Fibroblast of mammary gland (primary cell): ENCODE measurements around the gene BMPER.

Experiments
- DNase-seq: peaks from one replicate; pipeline ENCODE4 v3.0.0-alpha.2; 2010; ENCODE audit warnings: low read depth
- H3K4me3 ChIP-seq: 2 replicates; pipeline ENCODE4 v1.5.1; 2011; ENCODE audit warnings: low read depth, mild to moderate bottlenecking, low read length, moderate library complexity; ENCODE audit not compliant: control insufficient read depth
- TF ChIP-seq, protein P1 (sequence below): conservative IDR thresholded peaks from 2 replicates; pipeline ENCODE4 v1.5.1; 2011; ENCODE audit warnings: low read depth, low read length, inconsistent platforms; ENCODE audit not compliant: control insufficient read depth, insufficient read depth

The BMPER gene

DNA sequence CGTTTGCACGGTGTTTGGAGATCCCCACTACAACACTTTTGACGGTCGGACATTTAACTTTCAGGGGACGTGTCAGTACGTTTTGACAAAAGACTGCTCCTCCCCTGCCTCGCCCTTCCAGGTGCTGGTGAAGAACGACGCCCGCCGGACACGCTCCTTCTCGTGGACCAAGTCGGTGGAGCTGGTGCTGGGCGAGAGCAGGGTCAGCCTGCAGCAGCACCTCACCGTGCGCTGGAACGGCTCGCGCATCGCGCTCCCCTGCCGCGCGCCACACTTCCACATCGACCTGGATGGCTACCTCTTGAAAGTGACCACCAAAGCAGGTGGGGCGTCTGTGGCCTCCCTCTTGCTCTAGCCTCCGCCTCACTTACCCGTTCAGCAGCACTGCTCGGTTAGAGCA is 173.5 kb downstream of the BMPER start:
- TF ChIP-seq, protein P1, sequence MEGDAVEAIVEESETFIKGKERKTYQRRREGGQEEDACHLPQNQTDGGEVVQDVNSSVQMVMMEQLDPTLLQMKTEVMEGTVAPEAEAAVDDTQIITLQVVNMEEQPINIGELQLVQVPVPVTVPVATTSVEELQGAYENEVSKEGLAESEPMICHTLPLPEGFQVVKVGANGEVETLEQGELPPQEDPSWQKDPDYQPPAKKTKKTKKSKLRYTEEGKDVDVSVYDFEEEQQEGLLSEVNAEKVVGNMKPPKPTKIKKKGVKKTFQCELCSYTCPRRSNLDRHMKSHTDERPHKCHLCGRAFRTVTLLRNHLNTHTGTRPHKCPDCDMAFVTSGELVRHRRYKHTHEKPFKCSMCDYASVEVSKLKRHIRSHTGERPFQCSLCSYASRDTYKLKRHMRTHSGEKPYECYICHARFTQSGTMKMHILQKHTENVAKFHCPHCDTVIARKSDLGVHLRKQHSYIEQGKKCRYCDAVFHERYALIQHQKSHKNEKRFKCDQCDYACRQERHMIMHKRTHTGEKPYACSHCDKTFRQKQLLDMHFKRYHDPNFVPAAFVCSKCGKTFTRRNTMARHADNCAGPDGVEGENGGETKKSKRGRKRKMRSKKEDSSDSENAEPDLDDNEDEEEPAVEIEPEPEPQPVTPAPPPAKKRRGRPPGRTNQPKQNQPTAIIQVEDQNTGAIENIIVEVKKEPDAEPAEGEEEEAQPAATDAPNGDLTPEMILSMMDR, result no peak
- DNase-seq, result no peak
- H3K4me3 ChIP-seq, result no peak overlapping the region

DNA sequence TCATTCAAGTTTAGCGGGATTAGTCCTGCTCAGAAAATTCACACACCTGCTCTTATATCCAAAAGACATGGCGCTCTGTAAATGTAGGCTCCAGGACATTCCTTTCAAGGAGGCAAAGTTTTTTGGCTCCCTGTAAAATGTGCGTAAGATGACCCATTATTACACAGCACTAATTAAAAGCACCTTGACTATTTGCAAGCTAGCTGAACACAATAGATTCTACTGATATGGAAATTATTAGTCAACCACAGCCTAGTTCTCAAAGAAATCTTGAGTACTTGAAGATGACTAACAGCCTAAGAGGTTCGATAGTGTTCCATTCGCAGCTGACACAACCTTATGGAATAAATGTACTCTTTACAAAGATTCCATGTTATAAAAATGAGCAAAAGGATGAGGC is 175.2 kb downstream of the BMPER start:
- peak; percentile 89 for DNase-seq
- TF ChIP-seq, protein P1, result no peak

DNA sequence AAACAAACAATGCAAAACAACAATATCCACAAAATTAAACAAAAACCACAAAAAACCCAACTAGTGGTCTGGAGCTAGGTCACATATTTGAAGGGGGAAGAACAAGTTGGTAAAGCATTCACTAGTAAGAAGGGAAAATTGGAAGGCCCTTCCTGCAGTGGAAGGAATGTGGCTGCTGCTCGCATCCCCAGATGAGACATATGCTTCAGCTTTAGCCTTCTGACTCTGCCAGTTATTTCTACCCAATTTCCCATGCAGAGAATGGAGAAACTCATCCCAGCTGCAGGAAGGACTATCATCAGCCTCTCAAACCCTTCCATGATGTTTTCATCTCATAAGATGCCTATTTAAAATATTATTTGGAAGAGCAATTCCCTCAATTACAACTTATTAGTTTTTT is 176.6 kb downstream of the BMPER start:
- TF ChIP-seq, protein P1, result no peak
- DNase-seq, result no peak
- H3K4me3 ChIP-seq, result no peak overlapping the region

More for the DNA sequence above, 175.2 kb downstream of the BMPER start:
- no peak overlapping the region for H3K4me3 ChIP-seq

DNA sequence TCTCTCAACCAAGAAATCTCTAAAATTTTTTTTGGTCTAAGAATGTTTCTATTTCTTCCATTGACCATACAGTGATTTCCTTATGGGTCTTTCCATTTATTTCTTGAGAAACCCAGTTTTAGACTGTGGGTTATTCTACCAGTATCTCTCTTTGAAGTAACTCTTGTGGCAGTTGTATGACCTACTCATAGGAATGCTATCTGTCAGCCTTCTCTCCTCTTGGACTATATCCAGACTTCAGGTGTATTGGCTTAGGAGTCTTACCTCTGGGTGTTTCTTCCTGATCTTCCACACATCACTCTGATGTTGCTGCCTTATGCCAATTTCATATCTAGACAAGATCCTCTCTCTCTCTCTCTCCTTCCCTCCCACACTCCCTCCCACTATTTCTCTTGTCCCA is 178.1 kb downstream of the BMPER start:
- peak; percentile 45 for DNase-seq
- no peak overlapping the region for H3K4me3 ChIP-seq
- TF ChIP-seq, protein P1, result no peak

DNA sequence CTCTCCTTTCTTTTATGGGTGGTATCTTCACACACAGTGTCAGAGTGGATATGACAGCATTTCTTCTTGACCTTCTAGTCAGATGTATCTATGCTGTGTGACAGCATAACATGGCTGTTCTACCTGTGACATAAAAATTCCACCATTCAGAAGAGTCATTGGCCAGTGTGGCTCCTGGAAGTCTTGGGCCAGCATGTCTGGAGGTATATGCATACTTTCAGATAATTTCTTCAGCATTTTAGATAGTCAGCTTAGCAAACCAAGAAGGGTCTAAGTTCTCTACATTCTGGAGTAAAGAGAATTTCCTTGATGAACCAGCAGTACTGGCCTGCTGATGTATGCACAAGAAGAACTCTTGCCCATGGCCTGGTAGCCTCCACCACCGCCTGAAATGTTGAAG is 179.3 kb downstream of the BMPER start:
- no peak overlapping the region for H3K4me3 ChIP-seq
- TF ChIP-seq, protein P1, result no peak

DNA sequence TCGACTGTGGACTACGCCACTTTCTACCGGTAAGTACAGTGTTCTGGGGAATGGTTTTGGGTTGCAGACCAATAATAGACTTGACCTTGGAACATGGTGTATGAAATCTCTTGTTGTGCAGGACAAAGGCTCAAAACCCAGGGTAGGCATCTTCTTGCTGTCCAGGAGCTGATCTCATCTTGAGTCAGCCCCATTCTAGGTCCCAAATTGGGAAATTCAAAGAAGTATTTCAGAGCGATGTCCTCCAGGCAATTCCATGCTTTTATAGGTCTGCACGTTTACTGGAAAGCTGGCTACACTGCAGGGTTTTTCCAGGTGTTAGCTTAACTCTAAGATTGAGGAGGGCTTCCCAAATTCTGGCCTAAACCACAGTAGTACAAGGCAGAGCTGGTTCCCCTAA is 180.7 kb downstream of the BMPER start:
- TF ChIP-seq, protein P1, result no peak
- peak; percentile 58 for DNase-seq
- no peak overlapping the region for H3K4me3 ChIP-seq

More for the DNA sequence above, 179.3 kb downstream of the BMPER start:
- no peak for DNase-seq

DNA sequence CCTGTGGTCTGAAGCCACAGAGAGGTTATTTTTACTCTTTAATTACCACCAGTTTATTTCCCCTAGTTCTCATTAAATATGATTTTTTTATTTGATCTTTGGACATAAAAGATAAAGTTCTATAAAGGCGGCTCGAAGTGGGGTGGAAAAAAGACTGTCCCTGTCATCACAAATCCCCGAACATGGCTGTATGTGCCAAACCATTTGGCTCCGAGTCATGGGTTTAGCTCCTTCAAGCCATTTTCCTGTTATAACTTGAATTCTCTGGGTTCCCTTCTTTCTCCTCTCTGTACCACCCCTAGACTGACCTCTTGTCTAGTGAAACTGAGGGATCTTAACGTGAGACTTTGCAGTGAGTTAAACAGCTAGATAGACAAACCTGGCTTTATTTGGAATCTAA is 181.6 kb downstream of the BMPER start:
- no peak overlapping the region for H3K4me3 ChIP-seq
- TF ChIP-seq, protein P1, result no peak
- DNase-seq, result no peak
